GM18873 (cell line): Measurements from ENCODE around the gene PHLDB2.
A peak's percentile ranks its signal among the peaks of the same experiment; 100 is the strongest.

Experiments
- ATAC-seq: cut with Tn5 transposase; IDR thresholded peaks from one replicate; pipeline ENCODE4 v1.9.1; 2021; ENCODE audit warnings: mild to moderate bottlenecking, moderate library complexity, moderate number of reproducible peaks; ENCODE audit not compliant: unreplicated experiment, low FRiP score

PHLDB2 gene

DNA sequence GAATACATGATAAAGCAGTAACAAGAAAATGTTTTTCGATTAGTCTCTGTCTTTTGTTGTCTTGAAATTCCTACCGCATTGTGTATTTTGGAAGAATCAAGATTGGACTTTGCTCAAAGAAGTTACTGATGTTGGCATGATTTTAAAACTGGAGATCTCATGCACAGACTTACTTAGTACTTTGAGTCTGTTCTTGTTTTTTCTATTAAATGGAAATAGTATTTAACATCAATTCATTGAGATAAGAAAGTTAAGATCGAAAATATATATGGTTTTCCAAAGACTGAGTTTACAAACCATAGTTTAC lies 122.3 kb downstream of the PHLDB2 start:
- ATAC-seq = no peak

GRCh38 chr3:111984636-111985298 lies 125.7 kb downstream of the PHLDB2 start:
- no peak for ATAC-seq

GRCh38 chr3:111986800-111987199 lies 127.7 kb downstream of the PHLDB2 start:
- no peak for ATAC-seq

- peak; percentile 81 for ATAC-seq
These were observed 130.1 kb downstream of the PHLDB2 start for GRCh38 chr3:111989061-111989678.

DNA sequence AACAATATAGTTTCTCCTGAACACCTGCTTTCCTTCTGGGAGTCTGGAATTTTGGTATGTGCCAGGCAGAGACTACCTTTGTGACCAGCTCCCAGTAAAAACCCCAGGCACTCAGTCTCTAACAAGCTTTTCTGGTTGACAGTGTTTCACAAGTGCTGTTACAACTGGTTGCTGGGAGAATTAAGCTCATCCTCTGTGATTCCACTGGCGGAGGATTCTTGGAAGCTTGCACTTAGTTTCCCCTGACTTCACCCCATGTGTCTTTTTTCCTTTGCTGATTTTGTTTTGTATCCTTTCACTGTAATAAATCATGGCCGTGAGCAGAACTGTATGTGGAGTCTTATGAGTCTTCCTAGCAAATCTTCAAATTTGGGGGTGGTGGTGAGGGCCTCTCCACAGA lies 134.0 kb downstream of the PHLDB2 start:
- ATAC-seq = no peak

GRCh38 chr3:111998636-111999483 lies 139.8 kb downstream of the PHLDB2 start, which contains the start of gene TAGLN3:
Gene TAGLN3, plus strand, starts transcription at chr3:111998922. Its CDS starts 501 bp downstream, at chr3:111999423.
- no peak for ATAC-seq

- ATAC-seq = no peak
These were observed 140.6 kb downstream of the PHLDB2 start for GRCh38 chr3:111999484-112000324.

DNA sequence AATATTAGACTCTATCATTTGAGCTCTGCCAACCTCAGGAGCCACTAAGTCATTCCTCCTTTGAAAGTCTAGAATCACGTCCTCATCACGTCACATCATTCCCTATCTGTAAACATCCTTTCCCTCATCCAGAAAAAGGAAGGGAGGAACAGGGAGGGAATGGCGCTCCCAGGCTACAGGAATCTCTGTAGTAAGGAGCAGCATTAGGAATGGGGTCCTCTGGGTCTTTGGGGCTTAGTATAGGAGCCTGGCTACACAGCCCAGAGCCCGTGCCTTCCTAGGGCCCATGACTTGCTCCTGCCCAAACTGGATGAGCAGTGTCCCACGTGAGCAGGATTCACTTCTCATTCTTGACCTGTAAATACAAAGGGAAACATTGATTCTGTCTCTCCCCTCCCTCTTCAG lies 141.3 kb downstream of the PHLDB2 start:
- no peak for ATAC-seq

GRCh38 chr3:112000966-112001365 lies 141.9 kb downstream of the PHLDB2 start:
- no peak for ATAC-seq

DNA sequence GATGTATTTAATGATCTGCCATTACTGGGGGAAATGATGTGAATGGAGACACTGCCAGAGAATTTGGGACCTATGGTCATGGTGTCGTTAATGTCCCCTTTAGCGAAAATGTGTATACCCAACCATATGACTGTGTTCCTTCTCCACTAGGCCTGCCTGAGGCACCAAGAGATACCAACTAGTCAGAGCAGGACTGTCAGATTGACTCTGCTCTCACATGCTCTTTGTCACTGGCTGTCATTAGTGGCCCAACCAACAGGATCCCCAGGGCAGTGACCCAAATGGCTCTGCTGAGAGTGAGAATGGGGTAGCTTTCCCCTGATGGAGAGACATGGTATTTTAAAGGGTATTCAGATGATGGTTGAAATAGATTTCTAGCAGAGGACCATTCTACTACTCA lies 142.5 kb downstream of the PHLDB2 start:
- ATAC-seq = no peak

- no peak for ATAC-seq
These were observed 143.3 kb downstream of the PHLDB2 start for GRCh38 chr3:112002096-112002971.

DNA sequence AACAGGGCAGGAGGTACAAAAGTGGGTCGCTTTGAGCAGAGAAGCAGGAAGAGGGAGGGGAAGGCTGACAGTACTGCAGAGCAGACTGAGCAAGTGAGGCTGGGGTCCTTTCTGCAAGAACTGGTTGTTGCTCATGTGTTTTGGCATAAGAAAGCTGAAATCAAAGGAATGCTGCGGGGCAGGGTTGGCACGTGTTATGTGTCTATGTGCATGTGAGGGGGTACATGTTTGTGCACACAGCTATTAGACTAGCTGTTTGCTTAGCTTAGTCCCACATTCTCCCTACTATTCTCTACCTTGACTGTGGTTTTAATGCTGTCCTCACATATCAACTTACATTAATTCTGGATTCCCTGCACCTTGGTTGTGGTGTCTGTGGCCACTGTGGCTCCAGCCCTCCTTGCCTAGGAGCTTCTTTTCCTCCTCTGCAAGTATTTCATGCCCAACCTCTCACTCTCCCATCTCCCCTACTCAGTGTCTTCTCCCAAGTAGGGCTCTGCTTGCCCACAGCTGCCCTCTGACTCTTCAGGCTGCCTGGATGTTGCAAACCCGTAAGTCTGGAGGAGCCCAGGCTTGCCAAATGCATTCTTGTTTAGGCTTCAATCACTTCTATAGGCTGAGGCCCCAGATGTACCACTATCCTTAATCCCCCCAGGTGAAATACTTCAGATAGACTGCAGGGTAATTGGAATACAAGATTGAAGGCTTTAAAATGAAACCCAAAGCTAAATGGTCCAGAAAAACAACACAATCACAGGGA lies 144.4 kb downstream of the PHLDB2 start:
- no peak for ATAC-seq

GRCh38 chr3:112004187-112004586 lies 145.1 kb downstream of the PHLDB2 start:
- no peak for ATAC-seq

DNA sequence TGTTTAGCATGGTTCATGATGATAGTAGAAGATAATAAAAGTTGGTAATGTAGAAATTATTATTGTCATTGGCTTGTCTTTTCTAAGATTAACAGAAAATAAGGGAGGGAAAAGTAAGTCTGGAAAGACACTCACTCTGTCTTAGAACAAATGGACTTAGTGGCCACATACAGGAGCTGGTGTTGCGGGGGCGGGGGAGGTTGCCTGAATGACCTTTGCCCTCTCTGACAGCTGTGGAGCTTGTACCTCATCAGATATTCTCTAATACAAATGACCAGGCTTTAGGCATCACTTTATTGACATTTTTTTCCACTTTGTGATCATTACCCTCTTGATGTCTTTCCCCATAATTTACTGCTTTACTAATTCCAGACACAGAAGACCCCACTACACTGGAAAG lies 145.6 kb downstream of the PHLDB2 start:
- ATAC-seq = no peak

DNA sequence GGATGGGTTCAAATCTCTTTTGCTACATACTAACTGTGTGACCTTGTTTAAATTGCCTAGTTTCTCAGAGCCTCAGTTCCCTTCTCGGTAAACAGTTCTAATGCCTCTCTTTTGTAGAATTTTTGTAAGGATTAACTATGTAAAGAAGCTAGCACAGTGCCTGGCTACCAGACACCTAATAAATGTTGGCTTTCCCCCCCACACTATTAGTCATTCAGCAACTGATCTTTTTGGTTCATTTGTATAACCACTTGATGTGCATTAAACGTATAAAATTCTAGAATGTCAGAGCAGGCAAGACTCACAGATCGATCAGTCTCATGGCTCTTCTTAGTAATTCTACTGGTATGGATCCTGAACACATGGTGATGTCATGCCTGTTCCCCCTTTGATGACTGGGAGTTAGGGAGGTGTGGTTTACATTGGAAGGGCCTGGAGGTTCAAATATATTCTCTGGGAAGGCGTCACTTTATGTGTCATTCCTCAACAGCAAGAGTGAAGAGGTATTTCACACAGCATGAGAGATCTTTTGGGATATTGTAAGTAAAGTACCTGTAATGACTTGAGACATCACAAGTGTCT lies 146.1 kb downstream of the PHLDB2 start:
- no peak for ATAC-seq

- ATAC-seq = no peak
These were observed 148.6 kb downstream of the PHLDB2 start for GRCh38 chr3:112007633-112008032.

- no peak for ATAC-seq
These were observed 150.6 kb downstream of the PHLDB2 start for GRCh38 chr3:112009670-112010069.

- ATAC-seq = no peak
These were observed 151.6 kb downstream of the PHLDB2 start for GRCh38 chr3:112010636-112011035.
